NCI-H460 (cell line): ENCODE results near the gene CFAP99. TPM values are rescaled to one million over a fixed set of nuclear protein-coding genes. Genes with fewer than 3 reads are reported as not detected.
"Not testable (repeated sequence)": the region's sequence is repeated elsewhere in the genome, so short reads cannot be mapped to it uniquely, and the experiment has no call there.

Experiments used
- DNase-seq: peaks from one replicate; pipeline ENCODE4 v3.0.0-alpha.2; 2016; ENCODE audit warnings: low read depth; ENCODE audit errors: extremely low read depth
- polyA plus RNA-seq: library from polyadenylated mRNA; depleted of rRNA; stranded (reverse); fragments of >200 nt; gene quantifications from 2 replicates; pipeline ENCODE4 v1.2.3, GENCODE V29; 2014; cell fraction: nucleus; rRNA removed
- total RNA-seq: library from RNA; depleted of rRNA; stranded (reverse); fragments of >200 nt; shearing (Covaris generic); gene quantifications from 2 replicates; pipeline ENCODE4 v1.2.3, GENCODE V29; 2014; rRNA removed

Gene CFAP99
- not detected in 2 replicates for total RNA-seq
- polyA plus RNA-seq, result not detected in 2 replicates

- DNase-seq, result peak; percentile 93
Observed at GRCh38 chr4:2418650-2419571, at the start of gene CFAP99. CFAP99 (plus strand) TSS chr4:2418955.

DNA sequence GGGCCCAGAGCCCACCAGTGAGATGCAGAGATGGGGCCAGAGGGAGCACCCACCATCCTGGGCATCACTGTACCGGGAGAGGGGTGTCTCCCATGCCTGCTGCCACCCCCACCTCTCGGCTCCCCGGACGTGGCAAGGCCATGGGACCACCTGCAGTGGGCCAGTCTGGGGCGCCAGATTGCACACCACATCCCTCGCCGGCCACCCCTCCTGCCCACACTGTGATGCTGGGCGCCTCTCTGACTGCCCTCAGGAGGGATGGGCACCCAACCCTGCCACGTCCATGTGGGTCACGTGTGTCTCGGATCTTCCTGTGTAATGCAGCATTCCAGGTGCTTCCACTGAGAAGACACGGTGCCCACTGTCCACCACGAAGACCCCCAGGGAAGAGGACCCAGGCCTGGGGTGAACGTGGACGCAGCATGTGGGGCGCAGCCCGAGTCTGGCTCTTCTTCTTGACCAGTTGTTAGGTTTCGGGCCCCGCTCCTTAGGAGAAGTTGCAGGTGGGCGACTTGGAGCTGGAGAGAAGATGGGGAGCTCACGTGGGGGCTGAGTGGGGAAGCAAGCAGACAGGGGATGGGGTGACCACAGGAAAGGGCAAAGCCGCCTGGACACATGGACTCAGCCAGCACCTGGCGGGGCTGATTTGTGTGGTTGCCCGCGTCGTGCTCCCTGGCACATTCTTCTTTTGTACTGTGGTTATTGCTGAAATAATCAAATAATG, 48.0 kb upstream of the CFAP99 start:
- DNase-seq, result no peak

DNA sequence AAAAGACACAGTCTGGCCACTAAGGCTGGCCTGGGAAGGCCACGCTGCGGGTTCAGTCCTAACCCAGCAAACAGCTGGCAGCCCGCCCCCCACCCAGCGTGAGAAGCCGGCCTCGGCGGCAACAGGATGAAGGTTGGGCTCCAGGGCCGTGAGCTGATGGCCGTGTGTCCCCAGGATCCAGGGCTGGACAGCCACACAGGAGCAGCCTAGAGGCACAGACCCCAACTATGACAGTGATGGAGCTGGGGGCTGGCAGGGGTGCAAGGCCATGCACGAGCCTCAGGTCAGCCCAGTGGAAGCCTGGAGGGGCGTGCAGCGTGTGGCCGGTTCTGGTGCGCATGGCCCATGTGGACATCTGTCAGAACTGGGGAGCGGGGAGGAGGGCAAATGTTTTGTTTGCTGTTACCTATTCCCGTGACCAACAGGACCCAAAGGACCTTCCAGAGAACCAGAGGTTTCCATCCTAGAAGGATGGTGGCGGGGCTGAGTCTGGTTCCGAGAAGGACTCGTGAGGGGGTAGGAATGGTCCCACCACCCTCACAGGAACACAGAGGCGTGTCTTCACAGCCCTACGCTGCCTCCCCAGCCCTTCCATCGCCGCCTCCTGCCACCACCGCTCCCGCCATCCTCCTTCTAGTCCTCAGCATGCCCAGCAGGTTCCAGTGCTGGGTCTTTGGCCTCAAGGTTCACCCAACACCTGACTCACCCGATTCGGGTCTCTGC, 46.8 kb upstream of the CFAP99 start:
- no peak for DNase-seq

DNA sequence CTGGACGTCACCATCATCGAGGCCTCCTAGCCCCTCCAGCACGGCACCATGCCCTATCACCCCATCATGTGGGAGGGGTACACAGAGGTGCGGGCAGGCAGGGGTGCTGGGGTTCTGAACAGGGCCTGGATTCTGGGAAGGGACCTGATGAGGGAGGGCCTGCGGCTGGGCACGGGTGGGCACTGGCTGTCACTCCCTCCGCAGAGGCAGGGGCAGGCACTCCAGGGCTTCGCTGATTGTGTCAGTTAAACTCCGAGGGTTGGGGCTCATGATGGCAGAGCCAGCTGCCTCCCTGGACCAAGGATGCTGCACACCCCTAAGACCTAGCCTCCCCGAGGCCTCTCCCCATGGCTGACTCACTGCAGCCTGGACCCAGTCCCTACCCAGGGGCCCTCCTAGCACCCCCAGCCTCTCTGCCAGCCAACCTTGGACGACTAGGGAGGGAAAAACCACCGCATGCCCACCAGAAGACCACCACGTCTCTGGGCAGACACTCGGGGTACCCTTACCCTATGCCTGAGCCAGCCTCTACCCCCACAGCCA, 46.2 kb upstream of the CFAP99 start:
- no peak for DNase-seq

GRCh38 chr4:2373532-2373931, 45.2 kb upstream of the CFAP99 start:
- DNase-seq, result no peak

DNA sequence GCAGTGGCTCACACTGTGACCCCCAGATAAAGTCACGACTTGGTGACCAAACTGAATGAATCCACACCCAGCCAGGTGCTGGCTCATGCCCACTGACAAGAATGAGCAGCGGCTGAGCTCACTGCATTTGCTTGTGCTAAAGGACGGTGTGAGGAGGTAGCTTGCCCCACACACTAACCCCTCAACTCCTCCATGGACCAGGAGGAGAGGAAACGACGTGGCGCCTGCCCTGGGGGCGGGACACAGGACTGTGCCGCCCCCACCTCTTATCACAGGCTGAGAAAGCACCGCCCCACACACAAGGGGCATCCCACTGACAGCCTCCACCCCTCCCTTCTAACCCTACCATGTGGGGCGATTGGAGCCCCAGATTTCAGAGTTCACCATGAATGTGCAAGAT, 43.3 kb upstream of the CFAP99 start:
- DNase-seq, result no peak

- DNase-seq, result no peak
Observed at GRCh38 chr4:2377241-2377640, 41.5 kb upstream of the CFAP99 start.

DNA sequence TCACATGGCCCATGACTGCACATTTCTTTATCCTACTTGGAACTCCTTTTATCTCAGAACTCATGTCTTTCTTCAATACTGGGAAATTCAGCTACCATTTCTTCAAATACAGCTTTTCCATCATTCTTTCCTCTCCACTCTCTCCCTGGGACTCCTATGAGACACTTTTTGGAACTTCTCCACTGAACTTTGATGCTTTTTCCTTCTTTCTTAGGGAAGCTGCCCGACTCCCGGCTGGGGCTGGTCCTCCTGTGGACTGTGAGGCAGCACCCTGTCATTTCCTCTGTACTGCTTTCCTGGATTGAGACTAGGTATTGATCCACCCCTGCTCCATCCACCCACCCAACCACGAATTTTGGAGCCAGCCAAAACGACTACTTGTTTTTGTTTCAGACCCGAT, 40.4 kb upstream of the CFAP99 start:
- DNase-seq, result no peak

DNA sequence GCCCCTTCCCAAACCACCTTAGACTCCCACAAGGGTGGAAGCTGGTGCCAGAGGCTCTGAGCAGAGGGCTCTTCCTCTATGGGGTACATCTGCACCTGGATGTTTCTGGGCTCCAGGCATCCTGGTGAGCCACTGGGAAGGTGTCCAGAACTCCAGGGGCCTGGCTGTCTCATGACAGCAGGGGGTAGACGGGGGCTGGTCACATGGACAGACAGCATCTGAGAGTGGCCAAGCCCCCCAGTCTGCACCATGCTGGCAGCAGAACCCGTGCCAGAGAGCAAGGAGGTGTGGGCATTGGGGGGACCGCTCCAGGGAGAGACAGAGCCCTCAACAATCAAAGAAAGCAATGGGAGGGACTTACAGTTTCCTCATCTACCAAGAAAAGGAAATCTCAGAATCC, 39.9 kb upstream of the CFAP99 start:
- no peak for DNase-seq

DNA sequence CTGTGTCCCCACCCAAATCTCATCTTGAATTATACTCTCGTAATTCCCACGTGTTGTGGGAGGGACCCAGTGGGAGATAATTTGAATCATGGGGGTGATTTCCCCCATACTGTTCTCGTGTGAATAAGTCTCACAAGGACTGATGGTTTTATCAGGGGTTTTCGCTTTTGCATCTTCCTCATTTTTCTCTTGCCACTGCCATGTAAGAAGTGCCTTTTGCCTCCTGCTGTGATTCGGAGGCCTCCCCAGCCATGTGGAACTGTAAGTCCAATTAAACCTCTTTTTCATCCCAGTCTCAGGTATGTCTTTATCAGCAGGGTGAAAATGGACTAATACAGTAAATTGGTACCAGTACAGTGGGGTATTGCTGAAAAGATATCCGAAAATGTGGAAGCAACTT, 38.2 kb upstream of the CFAP99 start:
- not testable (repeated sequence) for DNase-seq

GRCh38 chr4:2382769-2383202, 36.0 kb upstream of the CFAP99 start:
- not testable (repeated sequence) for DNase-seq

GRCh38 chr4:2383220-2383631, 35.5 kb upstream of the CFAP99 start:
- not testable (repeated sequence) for DNase-seq

DNA sequence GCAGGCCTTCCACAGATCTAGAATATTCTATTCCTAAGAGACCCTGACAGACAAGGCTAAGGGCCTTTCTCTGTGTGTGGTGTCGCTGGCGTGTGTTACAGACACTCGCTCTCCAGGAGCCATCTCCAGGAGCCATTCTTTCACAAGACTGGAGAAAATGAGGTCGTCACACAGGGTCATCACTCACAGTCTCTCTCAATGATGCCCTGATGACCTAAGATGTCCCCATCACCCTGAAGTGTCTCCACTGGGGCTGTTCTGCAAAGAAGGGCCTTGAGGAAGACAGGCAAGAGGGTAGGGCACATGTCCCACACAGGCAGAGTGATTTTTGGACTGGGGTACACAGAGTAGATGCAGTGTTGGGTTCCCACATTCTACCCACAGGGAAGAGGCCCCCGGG, 35.0 kb upstream of the CFAP99 start:
- DNase-seq, result no peak

DNA sequence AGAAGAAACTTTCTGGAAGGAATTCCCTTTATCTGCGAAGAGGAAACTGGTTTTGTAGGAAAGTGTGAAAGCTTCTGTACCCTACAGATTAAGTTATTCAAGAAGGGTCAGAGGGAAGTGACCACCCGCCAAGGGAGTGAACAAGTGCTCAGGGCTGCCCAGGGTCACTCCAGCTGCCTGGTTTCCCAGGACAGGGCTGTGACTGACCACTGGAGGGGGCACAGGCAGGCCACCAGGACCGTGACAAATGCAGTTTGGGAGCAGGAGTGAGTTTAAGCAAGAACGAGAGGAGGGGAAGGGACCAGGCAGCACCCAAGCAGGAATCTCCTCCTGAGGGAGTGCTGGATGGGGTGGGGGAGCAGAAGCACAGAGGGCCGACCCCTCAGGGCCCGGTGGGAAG, 34.5 kb upstream of the CFAP99 start:
- no peak for DNase-seq

GRCh38 chr4:2385516-2385915, 33.2 kb upstream of the CFAP99 start:
- DNase-seq, result no peak

DNA sequence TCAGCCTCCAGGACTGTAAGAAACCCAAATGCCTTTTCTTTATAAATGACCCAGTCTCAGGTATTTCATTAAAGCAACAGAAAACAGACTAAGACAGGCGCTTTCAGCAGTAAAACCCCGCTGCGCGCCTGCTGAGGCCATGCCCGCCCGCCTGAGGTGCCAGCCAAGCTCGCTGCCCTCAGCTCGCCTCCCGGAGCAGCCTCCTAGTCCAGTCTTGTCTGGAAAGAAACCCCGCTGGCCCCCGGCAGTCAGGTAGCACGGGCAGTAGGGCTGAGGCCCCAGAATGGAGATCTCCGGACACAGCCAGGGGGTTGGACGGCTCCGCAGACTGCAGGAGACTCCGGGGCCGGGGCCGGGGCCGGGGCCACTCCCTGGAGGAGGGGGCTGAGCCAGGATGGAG, 32.0 kb upstream of the CFAP99 start:
- no peak for DNase-seq

DNA sequence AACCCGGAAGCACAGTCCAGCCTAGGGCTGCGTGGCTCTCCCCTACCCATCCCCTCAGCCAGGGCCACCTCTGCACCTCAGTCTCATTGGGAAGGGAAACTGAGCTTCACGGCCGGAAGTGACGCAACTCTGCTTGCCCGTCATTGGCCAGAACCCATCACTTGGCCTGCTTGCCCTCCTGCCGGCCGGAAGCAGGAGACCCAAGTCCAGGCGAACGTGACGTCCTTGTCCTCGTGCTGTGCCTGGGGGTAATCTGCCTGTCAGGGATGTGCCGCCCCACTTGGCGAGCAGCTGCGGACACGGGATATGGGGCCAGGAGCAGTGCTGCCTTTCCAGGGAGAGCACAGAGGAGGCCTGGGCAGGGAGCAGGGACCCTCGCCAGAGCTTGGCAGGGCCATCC, 31.5 kb upstream of the CFAP99 start:
- DNase-seq, result no peak

DNA sequence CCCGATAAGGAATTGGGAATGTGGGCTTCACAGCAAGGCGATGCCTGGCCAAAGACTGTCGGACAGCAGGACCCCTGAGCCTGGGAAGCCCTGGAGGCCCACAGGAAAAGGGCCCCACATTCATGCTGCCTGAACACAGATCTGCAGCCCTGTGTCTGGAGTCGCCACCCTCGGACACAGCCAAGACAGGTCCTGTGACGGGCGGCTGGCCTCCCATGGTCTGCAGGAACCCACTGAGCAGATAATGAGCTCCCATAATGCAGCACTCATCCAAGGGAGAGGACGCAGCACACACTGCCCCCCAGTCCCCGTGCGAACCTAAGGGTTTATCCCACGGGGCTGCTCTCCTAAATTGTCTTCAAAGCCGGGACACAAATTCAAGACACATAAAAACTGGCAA, 30.9 kb upstream of the CFAP99 start:
- no peak for DNase-seq

- no peak for DNase-seq
Observed at GRCh38 chr4:2388429-2389182, 30.1 kb upstream of the CFAP99 start.

DNA sequence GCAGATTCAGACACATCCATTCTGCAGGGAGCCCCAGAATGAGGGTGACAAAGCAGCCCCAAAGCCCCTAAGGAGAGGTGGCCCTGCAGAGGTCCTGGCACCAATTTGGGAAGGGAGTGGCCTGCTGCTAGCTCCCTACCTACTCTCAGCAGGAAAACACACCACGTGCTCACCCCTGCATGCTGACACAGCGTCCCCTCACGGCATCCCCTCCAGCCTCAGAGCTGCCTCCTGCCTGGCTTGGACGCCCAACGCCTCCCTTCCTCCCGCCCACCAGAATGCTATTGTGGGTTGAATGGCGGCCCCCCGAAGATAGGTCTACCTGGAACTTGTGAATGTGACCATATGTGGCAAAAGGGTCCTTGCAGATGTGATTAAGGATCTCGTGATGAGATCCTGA, 29.1 kb upstream of the CFAP99 start:
- DNase-seq, result no peak
